ENCODE measurements around the gene CLDN14.

DNA sequence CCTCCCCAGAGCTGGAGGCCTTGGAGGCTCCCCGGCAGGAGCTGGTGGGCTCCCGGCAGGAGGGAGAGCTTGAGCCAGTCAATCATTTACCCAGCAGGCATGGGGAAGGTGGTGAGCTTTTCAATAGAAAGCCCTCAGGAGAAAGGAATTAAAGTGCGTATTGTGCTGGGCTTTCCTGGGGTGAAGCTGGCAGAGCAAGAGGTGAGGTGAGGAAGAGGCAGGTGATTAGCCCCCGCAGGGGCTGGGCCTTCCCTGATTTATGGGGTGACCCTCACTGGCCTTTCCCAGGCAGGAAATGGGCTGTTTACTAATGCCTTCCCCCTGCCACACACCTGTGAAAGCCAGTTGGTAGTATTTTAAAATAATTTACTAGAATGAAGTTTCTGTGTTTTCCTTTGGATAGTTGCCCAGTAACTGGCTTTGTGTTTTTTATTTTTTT, 25.8 kb downstream of the CLDN14 start:
- TF ChIP-seq CTCF (IDR thresholded peaks at IDR 0.05), result no peak
- no peak for TF ChIP-seq POLR2A (IDR thresholded peaks at IDR 0.05)
- no peak for TF ChIP-seq POLR2AphosphoS5 (IDR thresholded peaks at IDR 0.05)

Data from stomach (tissue), 4 donors.